Neural progenitor cell (in vitro differentiated cells): Measurements from ENCODE around the gene SCGB2B2.

Experiments used
- CTCF ChIP-seq: fragments of 200-600 bp; sonication (generic); IDR thresholded peaks from 2 replicates; pipeline ENCODE4 v1.5.1; 2017; ENCODE audit warnings: antibody characterized with exemption, mild to moderate bottlenecking
- EZH2 ChIP-seq: fragments of 200-600 bp; sonication (generic); IDR thresholded peaks from 2 replicates; pipeline ENCODE4 v1.6.1; 2017; ENCODE audit warnings: antibody characterized with exemption, mild to moderate bottlenecking, moderate library complexity
- EZH2phosphoT487 ChIP-seq: fragments of 200-600 bp; sonication (generic); IDR thresholded peaks from 2 replicates; pipeline ENCODE4 v1.6.1; 2017; ENCODE audit warnings: antibody characterized with exemption

GRCh38 chr19:34662919-34663318, 14.0 kb downstream of the SCGB2B2 start:
- TF ChIP-seq CTCF (peak; percentile 59), EZH2phosphoT487 (no peak), EZH2 (no peak)
